Activated CD4-positive, alpha-beta memory T cell treated with anti-CD3 and anti-CD28 coated beads, Interleukin-2, amount 10 ng/mL, durations not matched to agents 7 days and 5 days (primary cell): ENCODE results near the gene CSHL1. TPM values are rescaled to one million over a fixed set of nuclear protein-coding genes. Genes with fewer than 3 reads are reported as not detected.
"Not testable (repeated sequence)": the region's sequence is repeated elsewhere in the genome, so short reads cannot be mapped to it uniquely, and the experiment has no call there.

Experiments used
- CTCF ChIA-PET: fragments of 350-600 bp; sonication (Branson Sonifier 250); formaldehyde crosslinking; loops from one replicate; lab custom pipeline; 2021; ENCODE audit warnings: antibody characterized with exemption, inconsistent platforms; lab: Charles Lee
- POLR2A ChIA-PET: fragments of 350-600 bp; sonication (Branson Sonifier 250); formaldehyde crosslinking; loops from one replicate; lab custom pipeline; 2021; ENCODE audit warnings: antibody characterized with exemption; lab: Charles Lee
- DNase-seq: peaks from one replicate; pipeline ENCODE4 v3.0.0-alpha.2; 2020
- H3K27ac Mint-ChIP-seq: one replicate; pipeline ENCODE4 v1.8.0; 2021; ENCODE audit warnings: mild to moderate bottlenecking, mixed read lengths
- H3K27me3 Mint-ChIP-seq: one replicate; pipeline ENCODE4 v1.8.0; 2021; ENCODE audit warnings: mixed read lengths
- H3K36me3 Mint-ChIP-seq: one replicate; pipeline ENCODE4 v1.8.0; 2021; ENCODE audit warnings: low read depth, mixed read lengths
- H3K4me1 Mint-ChIP-seq: one replicate; pipeline ENCODE4 v1.8.0; 2021; ENCODE audit warnings: mixed read lengths
- H3K4me3 Mint-ChIP-seq: one replicate; pipeline ENCODE4 v1.8.0; 2021; ENCODE audit warnings: mild to moderate bottlenecking, mixed read lengths
- H3K9me3 Mint-ChIP-seq: one replicate; pipeline ENCODE4 v1.8.0; 2021; ENCODE audit warnings: mixed read lengths
- total RNA-seq, 2 experiments: library from RNA; stranded (reverse); gene quantifications; one replicate each; pipeline ENCODE4 v1.2.3, GENCODE V29; 2021

CSHL1 gene
- total RNA-seq, 2 experiments from 2014 or later: not detected

- Mint-ChIP-seq H3K36me3 (peaks cover 14% of the 10 kb centered on the region), H3K27me3 (no peaks in the 10 kb centered on the region), H3K27ac (no peak overlapping the region), H3K4me1 (peaks cover 31% of the 10 kb centered on the region), H3K9me3 (no peaks in the 10 kb centered on the region), H3K4me3 (no peak overlapping the region)
- ChIA-PET CTCF (interaction anchor here (1.0 to 1.2 kb wide), 2 partner anchors 18 to 98 kb away, joined by 3 to 4 read pairs; no protein-coding TSS in a partner anchor), POLR2A (interaction anchor here (1.0 kb wide), 2 partner anchors 203 to 218 kb away, joined by 3 read pairs; no protein-coding TSS in a partner anchor)
- DNase-seq: no peak
Observed at GRCh38 chr17:63928172-63928666, 17.2 kb upstream of the CSHL1 start.

GRCh38 chr17:63927464-63928171 is 16.6 kb upstream of the CSHL1 start:
- Mint-ChIP-seq H3K4me3 (no peak overlapping the region), H3K4me1 (peaks cover 25% of the 10 kb centered on the region), H3K9me3 (no peaks in the 10 kb centered on the region), H3K27ac (no peak overlapping the region), H3K36me3 (peaks cover 14% of the 10 kb centered on the region), H3K27me3 (no peaks in the 10 kb centered on the region)
- no peak for DNase-seq
- ChIA-PET CTCF (interaction anchor here (1.0 to 1.2 kb wide), 2 partner anchors 19 to 98 kb away, joined by 3 to 4 read pairs; no protein-coding TSS in a partner anchor), POLR2A (interaction anchor here (1.0 kb wide), 2 partner anchors 203 to 218 kb away, joined by 3 read pairs; no protein-coding TSS in a partner anchor)

GRCh38 chr17:63926164-63926563 is 15.1 kb upstream of the CSHL1 start:
- H3K4me3 Mint-ChIP-seq: no peak overlapping the region
- no peak for DNase-seq
- ChIA-PET CTCF (interaction anchor here (0.9 to 1.5 kb wide), 3 partner anchors 13 to 208 kb away, joined by 3 to 4 read pairs (median 3); no protein-coding TSS in a partner anchor), POLR2A (interaction anchor here (0.7 kb wide), 1 partner anchor 15 kb away, joined by 4 read pairs; no protein-coding TSS in a partner anchor)
- H3K27me3 Mint-ChIP-seq: no peaks in the 10 kb centered on the region
- H3K4me1 Mint-ChIP-seq: peaks cover 13% of the 10 kb centered on the region
- H3K9me3 Mint-ChIP-seq: no peaks in the 10 kb centered on the region
- H3K27ac Mint-ChIP-seq: no peak overlapping the region
- peaks cover 14% of the 10 kb centered on the region for H3K36me3 Mint-ChIP-seq

- H3K36me3 Mint-ChIP-seq: peaks cover 9% of the 10 kb centered on the region
- CTCF ChIA-PET: interaction anchor here (0.9 to 1.5 kb wide), 3 partner anchors 13 to 208 kb away, joined by 3 to 4 read pairs (median 3); no protein-coding TSS in a partner anchor
- H3K27ac Mint-ChIP-seq: no peak overlapping the region
- H3K9me3 Mint-ChIP-seq: no peaks in the 10 kb centered on the region
- peaks cover 7% of the 10 kb centered on the region for H3K4me1 Mint-ChIP-seq
- no peak overlapping the region for H3K4me3 Mint-ChIP-seq
- POLR2A ChIA-PET: no interaction called here
- no peak for DNase-seq
- H3K27me3 Mint-ChIP-seq: no peaks in the 10 kb centered on the region
Observed at GRCh38 chr17:63925615-63926014, 14.6 kb upstream of the CSHL1 start.

- H3K4me3 Mint-ChIP-seq, POLR2A ChIA-PET, H3K36me3 Mint-ChIP-seq: not testable (repeated sequence)
Observed at GRCh38 chr17:63922402-63922801, 11.3 kb upstream of the CSHL1 start.

GRCh38 chr17:63920779-63921178 is 9.7 kb upstream of the CSHL1 start:
- not testable (repeated sequence) for H3K27ac Mint-ChIP-seq, H3K36me3 Mint-ChIP-seq, H3K4me3 Mint-ChIP-seq, H3K9me3 Mint-ChIP-seq, DNase-seq, H3K4me1 Mint-ChIP-seq
- ChIA-PET POLR2A (interaction anchor here (2.5 to 2.7 kb wide), 2 partner anchors 11 to 105 kb away, joined by 8 to 27 read pairs; partner anchors contain the start of gene CD79B), CTCF (interaction anchor here (1.8 to 5.8 kb wide), 5 partner anchors 10 to 213 kb away, joined by 4 to 136 read pairs (median 47); partner anchors contain the start of gene CD79B)
- peaks cover 16% of the 10 kb centered on the region for H3K27me3 Mint-ChIP-seq

More at GRCh38 chr17:63922402-63922801, 11.3 kb upstream of the CSHL1 start:
- not testable (repeated sequence) for H3K27ac Mint-ChIP-seq, H3K9me3 Mint-ChIP-seq, H3K4me1 Mint-ChIP-seq, H3K27me3 Mint-ChIP-seq, DNase-seq
- CTCF ChIA-PET: interaction anchor here (1.4 to 5.8 kb wide), 3 partner anchors 24 to 105 kb away, joined by 4 to 136 read pairs (median 6); no protein-coding TSS in a partner anchor

- not testable (repeated sequence) for H3K9me3 Mint-ChIP-seq, H3K4me1 Mint-ChIP-seq, DNase-seq, H3K36me3 Mint-ChIP-seq, H3K27ac Mint-ChIP-seq, H3K4me3 Mint-ChIP-seq
- H3K27me3 Mint-ChIP-seq: peaks cover 19% of the 10 kb centered on the region
- POLR2A ChIA-PET: interaction anchor here (1.0 to 3.0 kb wide), 9 partner anchors 12 to 226 kb away, joined by 3 to 27 read pairs (median 8); partner anchors contain the start of genes CD79B and ICAM2
- CTCF ChIA-PET: interaction anchor here (0.6 to 5.8 kb wide), 37 partner anchors 10 to 1061 kb away, joined by 3 to 136 read pairs (median 5); partner anchors contain the start of genes CD79B, ERN1, ICAM2 and PRR29
Observed at GRCh38 chr17:63920050-63920449, 9.0 kb upstream of the CSHL1 start.

GRCh38 chr17:63919311-63919723 is 8.3 kb upstream of the CSHL1 start:
- ChIA-PET CTCF (interaction anchor here (0.6 to 5.8 kb wide), 38 partner anchors 9 to 1062 kb away, joined by 3 to 136 read pairs (median 5); partner anchors contain the start of genes CD79B, ERN1, ICAM2 and PRR29), POLR2A (interaction anchor here (1.0 to 3.0 kb wide), 13 partner anchors 13 to 227 kb away, joined by 3 to 27 read pairs (median 6); partner anchors contain the start of genes CD79B and ICAM2)
- H3K4me1 Mint-ChIP-seq: peaks cover 8% of the 10 kb centered on the region
- H3K9me3 Mint-ChIP-seq: no peaks in the 10 kb centered on the region
- peak; percentile 79 for DNase-seq
- no peak overlapping the region for H3K27ac Mint-ChIP-seq
- no peaks in the 10 kb centered on the region for H3K36me3 Mint-ChIP-seq
- peaks cover 19% of the 10 kb centered on the region for H3K27me3 Mint-ChIP-seq
- no peak overlapping the region for H3K4me3 Mint-ChIP-seq

- DNase-seq, H3K27ac Mint-ChIP-seq, H3K4me3 Mint-ChIP-seq, H3K9me3 Mint-ChIP-seq, H3K4me1 Mint-ChIP-seq, H3K36me3 Mint-ChIP-seq: not testable (repeated sequence)
- H3K27me3 Mint-ChIP-seq: peaks cover 19% of the 10 kb centered on the region
- ChIA-PET CTCF (interaction anchor here (0.7 to 5.8 kb wide), 34 partner anchors 8 to 363 kb away, joined by 3 to 136 read pairs (median 5); partner anchors contain the start of genes CD79B, ERN1, ICAM2 and PRR29), POLR2A (interaction anchor here (1.1 to 3.0 kb wide), 12 partner anchors 13 to 227 kb away, joined by 3 to 27 read pairs (median 7); partner anchors contain the start of genes CD79B and ICAM2)
Observed at GRCh38 chr17:63918789-63919305, 7.8 kb upstream of the CSHL1 start, which contains the start of gene GH1. Gene GH1 (minus strand): TSS chr17:63918839. CDS start chr17:63918776, 63 bp downstream.

GRCh38 chr17:63918305-63918704 is 7.2 kb upstream of the CSHL1 start:
- Mint-ChIP-seq H3K27me3 (peaks cover 19% of the 10 kb centered on the region), H3K4me1 (peaks cover 8% of the 10 kb centered on the region), H3K4me3 (no peak overlapping the region), H3K27ac (no peak overlapping the region), H3K36me3 (no peaks in the 10 kb centered on the region), H3K9me3 (no peaks in the 10 kb centered on the region)
- ChIA-PET POLR2A (interaction anchor here (1.1 to 3.0 kb wide), 9 partner anchors 14 to 228 kb away, joined by 3 to 27 read pairs (median 8); partner anchors contain the start of genes CD79B and ICAM2), CTCF (interaction anchor here (0.7 to 5.8 kb wide), 15 partner anchors 13 to 364 kb away, joined by 3 to 136 read pairs (median 17); partner anchors contain the start of genes CD79B, ERN1, ICAM2 and PRR29)
- DNase-seq: no peak

GRCh38 chr17:63917646-63918045 is 6.6 kb upstream of the CSHL1 start:
- CTCF ChIA-PET: interaction anchor here (1.6 to 5.8 kb wide), 8 partner anchors 13 to 217 kb away, joined by 3 to 136 read pairs (median 49); partner anchors contain the start of genes CD79B and ICAM2

GRCh38 chr17:63917206-63917605 is 6.1 kb upstream of the CSHL1 start:
- DNase-seq, H3K9me3 Mint-ChIP-seq, POLR2A ChIA-PET, H3K27ac Mint-ChIP-seq, H3K4me3 Mint-ChIP-seq, H3K4me1 Mint-ChIP-seq, H3K36me3 Mint-ChIP-seq: not testable (repeated sequence)
- CTCF ChIA-PET: interaction anchor here (3.3 to 5.8 kb wide), 6 partner anchors 29 to 217 kb away, joined by 32 to 136 read pairs (median 53); partner anchors contain the start of gene ICAM2
- H3K27me3 Mint-ChIP-seq: peaks cover 19% of the 10 kb centered on the region

More at GRCh38 chr17:63917646-63918045, 6.6 kb upstream of the CSHL1 start:
- Mint-ChIP-seq H3K27me3 (peaks cover 19% of the 10 kb centered on the region), H3K4me3 (no peak overlapping the region), H3K27ac (no peak overlapping the region), H3K36me3 (no peaks in the 10 kb centered on the region), H3K9me3 (no peaks in the 10 kb centered on the region), H3K4me1 (peaks cover 8% of the 10 kb centered on the region)
- POLR2A ChIA-PET: interaction anchor here (3.0 kb wide), 1 partner anchor 216 kb away, joined by 11 read pairs; no protein-coding TSS in a partner anchor
- DNase-seq: no peak
